PFSK-1 (cell line): ENCODE measurements around the gene LGALSL.

Experiments used
- FOXP2 ChIP-seq: optimal IDR thresholded peaks from 2 replicates; pipeline ENCODE3; 2011; ENCODE audit warnings: borderline replicate concordance, control low read depth, inconsistent platforms; ENCODE audit not compliant: insufficient read depth; ENCODE audit errors: extremely low read length, extremely low read depth
- POLR2AphosphoS5 ChIP-seq: IDR thresholded peaks from 2 replicates; pipeline ENCODE4 v1.6.1; 2012; ENCODE audit warnings: low read depth, mild to moderate bottlenecking, control low read depth, low read length, moderate library complexity
- REST ChIP-seq, 2 experiments: IDR thresholded peaks; 2 replicates each; pipeline versions ENCODE4 v1.6.1 to v1.8.0; 2011 to 2012; ENCODE audit warnings: low read depth in 2 of 2, low read length in 2 of 2, control low read depth in 1 of 2, inconsistent platforms in 1 of 2, mild to moderate bottlenecking in 1 of 2, moderate library complexity in 1 of 2; ENCODE audit not compliant: insufficient read depth in 1 of 2
- SIN3A ChIP-seq: IDR thresholded peaks from 2 replicates; pipeline ENCODE4 v1.6.1; 2012; ENCODE audit warnings: mild to moderate bottlenecking, low read length, moderate library complexity, borderline replicate concordance; ENCODE audit not compliant: insufficient read depth
- TAF1 ChIP-seq: IDR thresholded peaks from 2 replicates; pipeline ENCODE4 v1.6.1; 2012; ENCODE audit warnings: low read length, control low read depth, borderline replicate concordance; ENCODE audit not compliant: insufficient read depth

The LGALSL gene

GRCh38 chr2:64462940-64463700 is 9.2 kb downstream of the LGALSL start:
- TF ChIP-seq TAF1 (no peak), POLR2AphosphoS5 (no peak), FOXP2 (no peak), REST (IDR thresholded peaks at IDR 0.05; ENCODE audit: insufficient read depth in 1 of 2, low read depth in 2 of 2, low read length in 2 of 2) (no peak), SIN3A (no peak)

- TF ChIP-seq FOXP2, result no peak
- no peak for TF ChIP-seq POLR2AphosphoS5
- TF ChIP-seq REST (IDR thresholded peaks at IDR 0.05; ENCODE audit: insufficient read depth in 1 of 2, low read depth in 2 of 2, low read length in 2 of 2), result no peak
- no peak for TF ChIP-seq TAF1
- TF ChIP-seq SIN3A, result no peak
These were observed 9.8 kb downstream of the LGALSL start for GRCh38 chr2:64463781-64464180.

- TF ChIP-seq FOXP2 (no peak), REST (IDR thresholded peaks at IDR 0.05; ENCODE audit: insufficient read depth in 1 of 2, low read depth in 2 of 2, low read length in 2 of 2) (no peak), TAF1 (no peak), POLR2AphosphoS5 (no peak), SIN3A (no peak)
These were observed 12.6 kb downstream of the LGALSL start for GRCh38 chr2:64466478-64467085.

- TF ChIP-seq POLR2AphosphoS5, result no peak
These were observed 13.3 kb downstream of the LGALSL start for GRCh38 chr2:64467096-64467843.

GRCh38 chr2:64469261-64469660 is 15.3 kb downstream of the LGALSL start:
- TF ChIP-seq POLR2AphosphoS5, result no peak
- TF ChIP-seq FOXP2, result no peak
- TF ChIP-seq TAF1, result no peak
- TF ChIP-seq SIN3A, result no peak

GRCh38 chr2:64470071-64470470 is 16.1 kb downstream of the LGALSL start:
- no peak for TF ChIP-seq FOXP2
